SHP77 (cell line): ENCODE data around the gene LARP1.
"Not testable (repeated sequence)": the region's sequence is repeated elsewhere in the genome, so short reads cannot be mapped to it uniquely, and the experiment has no call there.

Experiments
- DNase-seq, 2 experiments: peaks; one replicate each; lab custom pipeline; 2025; lab: John Stamatoyannopoulos, UW

LARP1 gene

GRCh38 chr5:154794525-154795234 is 39.5 kb downstream of the LARP1 start:
- DNase-seq, result no peak

- DNase-seq, result no peak
These were observed 40.0 kb downstream of the LARP1 start for GRCh38 chr5:154795235-154795596.

GRCh38 chr5:154797762-154798161 is 42.6 kb downstream of the LARP1 start:
- DNase-seq, result no peak

DNA sequence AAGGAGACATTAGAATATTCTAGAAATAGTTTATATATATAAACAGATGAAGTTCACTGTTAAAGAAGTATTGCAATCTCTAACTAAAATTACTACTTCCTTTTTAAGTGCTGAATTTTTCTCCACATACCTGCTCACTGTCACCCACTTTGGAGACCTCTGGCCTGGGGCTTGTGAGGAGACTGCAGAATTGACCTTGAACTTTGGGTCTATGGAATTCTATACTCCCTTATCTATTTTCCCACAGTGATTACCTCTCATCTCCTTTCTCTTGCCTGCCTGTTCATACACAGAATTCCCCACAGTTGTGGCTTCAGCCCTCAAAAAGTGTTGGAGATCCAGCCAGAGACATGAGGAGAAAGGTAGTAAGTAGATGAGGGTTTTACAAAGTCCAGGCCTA is 45.4 kb downstream of the LARP1 start:
- no peak for DNase-seq

DNA sequence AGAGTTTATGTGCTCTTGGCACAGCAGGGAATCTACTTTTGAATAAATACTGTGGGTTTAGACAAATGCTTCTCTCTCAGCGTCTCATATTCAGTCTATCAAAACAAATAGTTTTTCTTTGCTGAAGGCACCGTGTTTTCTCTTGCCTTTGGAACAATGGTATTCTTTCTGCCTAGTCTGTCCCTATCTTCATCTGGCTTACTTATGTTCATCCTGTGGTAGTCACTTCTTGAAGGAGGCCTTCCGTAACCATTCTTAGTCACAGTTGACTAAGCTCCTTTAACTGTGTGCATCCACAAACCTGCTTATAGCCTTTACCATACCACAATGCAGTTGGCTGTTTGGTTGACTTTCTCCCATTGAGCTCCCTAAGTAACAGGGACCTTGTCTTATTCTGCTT is 45.9 kb downstream of the LARP1 start:
- DNase-seq, result no peak

- no peak for DNase-seq
These were observed 46.9 kb downstream of the LARP1 start for GRCh38 chr5:154802050-154802449.

- DNase-seq, result no peak
These were observed 51.0 kb downstream of the LARP1 start for GRCh38 chr5:154806176-154806575.

DNA sequence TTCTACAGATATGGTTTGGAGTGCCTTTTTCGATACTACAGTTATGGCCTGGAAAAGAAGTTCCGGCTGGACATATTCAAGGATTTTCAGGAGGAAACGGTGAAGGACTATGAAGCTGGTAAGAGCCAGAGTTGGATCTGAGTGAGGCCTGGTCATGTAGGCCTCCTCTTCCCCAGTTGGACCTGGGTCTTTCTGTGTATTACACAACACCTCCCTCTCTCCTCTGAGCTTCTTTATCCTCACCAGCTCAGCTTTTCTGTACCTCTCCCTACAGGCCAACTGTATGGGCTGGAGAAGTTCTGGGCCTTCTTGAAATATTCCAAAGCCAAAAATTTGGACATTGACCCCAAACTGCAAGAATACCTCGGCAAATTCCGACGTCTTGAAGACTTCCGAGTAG is 56.1 kb downstream of the LARP1 start:
- DNase-seq, result no peak

- peak; percentile 14 to 44 for DNase-seq
These were observed 56.7 kb downstream of the LARP1 start for GRCh38 chr5:154811653-154812465.

DNA sequence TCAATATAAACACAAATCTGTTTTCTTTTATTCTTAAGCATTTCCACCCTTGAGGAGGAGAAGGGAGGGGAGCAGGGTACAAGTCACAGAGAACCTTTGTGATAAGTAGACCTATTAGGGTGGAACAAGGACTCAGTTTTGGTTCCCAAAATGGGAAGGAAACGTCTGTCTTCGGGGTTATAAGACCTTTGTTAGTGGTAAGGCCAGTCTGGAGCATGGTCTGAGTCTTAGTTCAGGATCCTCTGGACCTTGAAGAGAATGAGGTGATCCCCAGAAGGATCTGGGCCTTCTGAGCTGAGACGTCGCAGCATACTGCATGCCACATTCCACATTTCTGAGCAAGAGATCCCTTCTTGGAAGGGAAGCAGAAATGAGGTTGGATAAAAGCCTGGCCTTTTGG is 58.0 kb downstream of the LARP1 start:
- no peak for DNase-seq

GRCh38 chr5:154813736-154814135 is 58.6 kb downstream of the LARP1 start:
- DNase-seq, result no peak

DNA sequence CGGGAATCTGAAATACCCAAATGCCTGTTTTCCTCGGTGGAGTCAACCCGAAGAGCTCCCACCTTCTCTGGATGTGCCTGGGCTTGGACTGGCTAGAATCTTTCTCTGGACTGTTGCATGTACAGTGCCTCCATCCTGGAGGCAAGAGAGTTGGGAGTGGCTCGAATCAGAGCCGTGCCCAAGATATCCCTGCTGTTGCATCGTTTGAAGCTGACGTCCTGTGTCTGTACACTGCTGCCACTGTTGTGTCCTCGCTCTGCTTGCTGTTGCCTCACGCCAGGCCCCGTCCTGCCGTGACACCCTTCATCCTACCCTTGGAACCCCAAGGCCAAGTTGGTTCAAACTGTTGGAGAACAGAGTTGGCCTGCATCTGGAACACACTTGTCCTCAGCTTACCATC is 59.8 kb downstream of the LARP1 start:
- no peak for DNase-seq

GRCh38 chr5:154815684-154816247 is 60.6 kb downstream of the LARP1 start:
- DNase-seq, result no peak

GRCh38 chr5:154816891-154817492 is 61.8 kb downstream of the LARP1 start:
- DNase-seq, result no peak

DNA sequence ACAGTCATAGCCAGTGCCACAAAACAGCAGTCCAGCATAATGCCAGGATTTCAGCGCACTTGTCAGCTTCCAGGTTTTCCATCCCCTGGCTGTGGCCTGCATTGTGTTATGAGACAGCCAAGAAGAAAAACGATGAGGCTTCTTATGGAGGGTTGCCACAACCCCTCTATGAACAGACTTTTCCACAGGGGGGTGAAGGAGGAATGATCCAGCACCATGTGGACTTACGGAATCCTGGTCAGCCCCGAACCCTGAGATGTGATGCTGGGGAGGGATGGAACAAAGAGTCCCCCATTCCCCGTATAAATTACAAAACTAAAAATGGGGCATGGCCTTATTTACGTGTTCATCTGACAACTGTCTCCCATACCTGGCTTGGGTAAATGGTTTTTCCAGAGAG is 62.6 kb downstream of the LARP1 start:
- no peak for DNase-seq

- DNase-seq, result no peak
These were observed 63.4 kb downstream of the LARP1 start for GRCh38 chr5:154818471-154819116.

DNA sequence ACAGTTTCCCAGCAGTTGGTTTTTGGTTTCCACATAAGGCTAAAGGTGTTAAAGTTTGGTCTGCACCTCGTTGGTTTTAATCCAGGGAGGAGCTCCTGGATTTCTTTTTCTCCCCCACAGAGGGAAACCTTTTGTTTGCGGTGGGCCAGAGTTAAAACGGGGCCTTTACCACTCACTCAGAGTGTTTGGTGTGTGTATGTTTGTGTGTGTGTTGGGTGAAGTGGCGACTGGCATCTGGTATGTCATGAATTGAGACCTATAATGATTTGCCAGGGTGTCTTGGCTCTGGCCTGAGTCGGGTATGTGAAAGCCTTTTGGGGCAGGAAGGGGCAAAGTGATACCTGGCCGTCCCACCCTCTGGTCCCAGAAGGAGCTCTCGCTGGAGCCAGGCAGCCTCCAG is 64.4 kb downstream of the LARP1 start:
- DNase-seq, result no peak

GRCh38 chr5:154820383-154820782 is 65.2 kb downstream of the LARP1 start:
- no peak for DNase-seq

GRCh38 chr5:154822896-154823295 is 67.7 kb downstream of the LARP1 start:
- not testable (repeated sequence) for DNase-seq

DNA sequence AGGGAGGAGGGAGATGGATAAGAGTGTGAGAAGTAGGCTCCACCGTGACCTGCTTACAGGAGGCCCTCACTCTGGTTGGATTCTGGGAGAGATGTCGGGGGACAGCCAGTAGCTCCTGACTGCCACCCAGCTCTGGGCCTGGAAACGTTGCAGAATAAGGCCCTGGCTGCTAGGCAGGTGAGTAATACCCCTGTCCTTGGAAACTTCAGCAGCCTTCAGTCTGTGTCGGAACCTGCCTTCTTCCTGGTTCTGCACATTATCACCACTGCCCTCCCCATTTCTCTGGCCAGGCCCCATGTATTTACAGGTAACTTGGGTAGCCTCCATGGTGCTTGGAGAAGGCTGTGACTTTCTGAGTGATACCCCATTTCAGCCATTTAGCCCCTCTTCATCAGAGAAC is 68.4 kb downstream of the LARP1 start:
- no peak for DNase-seq

DNA sequence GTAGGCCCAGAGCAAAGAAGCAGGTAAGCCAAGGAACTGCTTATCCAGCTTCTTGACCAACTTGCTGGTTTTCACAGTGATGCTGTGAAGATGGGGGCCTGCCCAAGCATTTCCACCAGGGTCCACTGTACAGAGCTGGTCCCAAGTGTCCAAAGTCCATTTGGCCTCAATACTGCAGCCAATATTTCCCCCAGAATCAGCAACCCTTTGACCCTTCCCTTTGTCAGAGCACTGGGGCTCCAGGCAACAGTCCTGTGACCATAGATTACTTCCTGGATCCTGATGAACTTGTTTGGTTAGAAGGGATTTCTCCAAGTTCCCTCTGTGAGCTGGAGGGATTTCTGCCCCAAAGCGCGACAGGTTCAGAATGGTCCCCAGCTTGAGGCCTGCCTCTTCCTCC is 68.9 kb downstream of the LARP1 start:
- DNase-seq, result no peak

GRCh38 chr5:154829181-154829588 is 74.0 kb downstream of the LARP1 start:
- DNase-seq, result no peak
